Neural cell (in vitro differentiated cells): Measurements from ENCODE around the gene MYO1D. TPM values are rescaled to one million over a fixed set of nuclear protein-coding genes. Genes with fewer than 3 reads are reported as not detected.

Experiments
- H2AFZ ChIP-seq: fragments of 200-600, 300-800 bp; sonication (generic), shearing (Covaris generic); 2 replicates; pipeline ENCODE4 v1.6.0; 2014; ENCODE audit warnings: low read depth, mild to moderate bottlenecking, antibody characterized with exemption, low read length, moderate library complexity
- H3F3A ChIP-seq: fragments of 200-600 bp; shearing (Covaris generic); 2 replicates; pipeline ENCODE4 v1.6.1; 2016; ENCODE audit warnings: mild to moderate bottlenecking, moderate library complexity, mixed read lengths, antibody characterized with exemption, low read length; ENCODE audit not compliant: insufficient read depth, poor library complexity, severe bottlenecking
- H3K27ac ChIP-seq: fragments of 200-600, 300-800 bp; sonication (generic), shearing (Covaris generic); 2 replicates; pipeline ENCODE4 v1.5.1; 2014; ENCODE audit warnings: mild to moderate bottlenecking, low read length, moderate library complexity
- H3K27me3 ChIP-seq: fragments of 300-800, 200-600 bp; sonication (generic), shearing (Covaris generic); 2 replicates; pipeline ENCODE4 v1.6.0; 2014; ENCODE audit warnings: mild to moderate bottlenecking, low read depth, low read length, moderate library complexity; ENCODE audit not compliant: insufficient read depth
- H3K36me3 ChIP-seq: fragments of 300-800, 200-600 bp; sonication (generic), shearing (Covaris generic); 2 replicates; pipeline ENCODE4 v1.5.1; 2014; ENCODE audit warnings: mild to moderate bottlenecking, antibody characterized with exemption, low read length, moderate library complexity; ENCODE audit not compliant: insufficient read depth
- H3K4me2 ChIP-seq: fragments of 300-800, 200-600 bp; sonication (generic), shearing (Covaris generic); 2 replicates; pipeline ENCODE4 v1.6.0; 2014; ENCODE audit warnings: mild to moderate bottlenecking, low read length
- H3K4me3 ChIP-seq: fragments of 300-800, 200-600 bp; sonication (generic), shearing (Covaris generic); 2 replicates; pipeline ENCODE4 v1.5.1; 2014; ENCODE audit warnings: mild to moderate bottlenecking, low read length, moderate library complexity
- H3K79me2 ChIP-seq: fragments of 200-600 bp; shearing (Covaris generic); replicated peaks from 2 replicates; pipeline ENCODE4 v1.6.0; 2014; ENCODE audit warnings: mild to moderate bottlenecking, low read length, moderate library complexity; ENCODE audit not compliant: insufficient read depth
- H3K9ac ChIP-seq: fragments of 300-800, 200-600 bp; sonication (generic), shearing (Covaris generic); 2 replicates; pipeline ENCODE4 v1.6.1; 2016; ENCODE audit warnings: mild to moderate bottlenecking, low read length, mixed read lengths
- H3K9me2 ChIP-seq: fragments of 200-600 bp; shearing (Covaris generic); 2 replicates; pipeline ENCODE4 v1.6.1; 2016; ENCODE audit warnings: mild to moderate bottlenecking, low read length, mixed read lengths; ENCODE audit not compliant: insufficient read depth
- H3K9me3 ChIP-seq: fragments of 200-600, 300-800 bp; sonication (generic), shearing (Covaris generic); 2 replicates; pipeline ENCODE4 v1.6.1; 2016; ENCODE audit warnings: mild to moderate bottlenecking, mixed run types, low read length, moderate library complexity, mixed read lengths
- H4K20me1 ChIP-seq: fragments of 200-600 bp; shearing (Covaris generic); 2 replicates; pipeline ENCODE4 v1.6.1; 2016; ENCODE audit warnings: mild to moderate bottlenecking, mixed run types; ENCODE audit not compliant: insufficient read depth
- CTCF ChIP-seq: fragments of 450-650 bp; IDR thresholded peaks from 2 replicates; pipeline ENCODE4 v1.5.1; 2014; ENCODE audit warnings: antibody characterized with exemption, mild to moderate bottlenecking, moderate library complexity; ENCODE audit not compliant: poor library complexity, severe bottlenecking
- EP300 ChIP-seq: fragments of 450-650 bp; conservative IDR thresholded peaks from 2 replicates; pipeline ENCODE4 v1.6.1; 2014; ENCODE audit warnings: antibody characterized with exemption, mild to moderate bottlenecking, moderate library complexity; ENCODE audit not compliant: poor library complexity, severe bottlenecking
- EZH2 ChIP-seq: fragments of 200-600, 300-800 bp; shearing (Covaris generic), sonication (generic); IDR thresholded peaks from 2 replicates; pipeline ENCODE4 v1.6.1; 2014; ENCODE audit warnings: antibody characterized with exemption, low read length, borderline replicate concordance, mild to moderate bottlenecking; ENCODE audit not compliant: insufficient read depth, poor library complexity, severe bottlenecking
- MXI1 ChIP-seq: fragments of 450-650 bp; conservative IDR thresholded peaks from 2 replicates; pipeline ENCODE4 v1.6.1; 2014; ENCODE audit warnings: antibody characterized with exemption, mild to moderate bottlenecking; ENCODE audit not compliant: poor library complexity, severe bottlenecking
- POLR2AphosphoS5 ChIP-seq: IDR thresholded peaks from 2 replicates; pipeline ENCODE4 v1.6.1; 2012
- RAD21 ChIP-seq: fragments of 450-650 bp; conservative IDR thresholded peaks from 2 replicates; pipeline ENCODE4 v1.6.1; 2014; ENCODE audit warnings: antibody characterized with exemption, mild to moderate bottlenecking, moderate library complexity
- SMC3 ChIP-seq: fragments of 450-650 bp; conservative IDR thresholded peaks from 2 replicates; pipeline ENCODE4 v1.6.1; 2014; ENCODE audit warnings: antibody characterized with exemption, mild to moderate bottlenecking, moderate library complexity; ENCODE audit not compliant: poor library complexity
- TAF1 ChIP-seq: IDR thresholded peaks from 2 replicates; pipeline ENCODE4 v1.6.1; 2012; ENCODE audit warnings: low read depth
- polyA plus RNA-seq: library from polyadenylated mRNA; depleted of rRNA; stranded (reverse); fragments of >200 nt; gene quantifications from 2 replicates; pipeline ENCODE4 v1.2.3, GENCODE V29; 2014
- TF ChIP-seq, protein P1 (sequence below): IDR thresholded peaks from 2 replicates; pipeline ENCODE4 v1.6.1; 2012; ENCODE audit warnings: borderline replicate concordance

Gene MYO1D
- polyA plus RNA-seq, 1 donor from 2014 or later = 10.7 TPM

DNA sequence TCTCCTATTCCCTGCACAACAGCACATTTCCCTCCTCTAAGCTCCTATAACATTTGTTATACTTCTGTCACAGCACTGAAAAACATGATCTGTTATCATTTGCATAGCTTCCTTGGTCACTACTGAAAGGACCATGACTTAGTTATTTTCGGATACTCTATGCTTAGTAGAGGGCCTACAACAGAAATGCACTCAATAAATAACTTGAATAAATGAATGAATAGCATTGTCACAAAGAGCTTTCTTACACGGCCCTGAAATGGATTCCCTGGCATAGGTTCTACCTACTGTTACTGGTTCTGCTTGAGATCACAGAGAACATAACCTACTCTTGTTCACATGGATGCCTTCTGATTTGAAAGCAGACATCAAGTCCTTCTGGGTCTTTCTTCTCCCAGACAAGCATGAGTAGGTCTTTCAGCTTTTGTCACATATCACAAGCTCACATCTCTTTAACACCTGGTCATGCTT is 41.6 kb downstream of the MYO1D start:
- Histone ChIP-seq H3K9me2 (no peaks in the 10 kb centered on the region), H3K27ac (no peak overlapping the region), H3K79me2 (no peaks in the 10 kb centered on the region), H3K36me3 (no peaks in the 10 kb centered on the region), H2AFZ (no peak overlapping the region), H3F3A (no peaks in the 10 kb centered on the region), H3K9me3 (no peaks in the 10 kb centered on the region), H3K9ac (no peak overlapping the region), H3K27me3 (no peaks in the 10 kb centered on the region), H3K4me2 (no peak overlapping the region), H3K4me3 (no peak overlapping the region), H4K20me1 (no peaks in the 10 kb centered on the region)
- TF ChIP-seq EZH2 = no peak

- H3K27ac ChIP-seq = no peak overlapping the region
- H3K9me2 ChIP-seq = no peaks in the 10 kb centered on the region
- no peak overlapping the region for H2AFZ ChIP-seq
- H3K9ac ChIP-seq = no peak overlapping the region
- H4K20me1 ChIP-seq = no peaks in the 10 kb centered on the region
- H3K79me2 ChIP-seq = no peaks in the 10 kb centered on the region
- no peak overlapping the region for H3K4me3 ChIP-seq
- H3K36me3 ChIP-seq = no peaks in the 10 kb centered on the region
- no peaks in the 10 kb centered on the region for H3F3A ChIP-seq
- no peaks in the 10 kb centered on the region for H3K27me3 ChIP-seq
- TF ChIP-seq RAD21 (no peak), CTCF (no peak), SMC3 (no peak), EZH2 (no peak), TAF1 (no peak), EP300 (no peak), MXI1 (no peak), POLR2AphosphoS5 (no peak)
- TF ChIP-seq, protein P1, sequence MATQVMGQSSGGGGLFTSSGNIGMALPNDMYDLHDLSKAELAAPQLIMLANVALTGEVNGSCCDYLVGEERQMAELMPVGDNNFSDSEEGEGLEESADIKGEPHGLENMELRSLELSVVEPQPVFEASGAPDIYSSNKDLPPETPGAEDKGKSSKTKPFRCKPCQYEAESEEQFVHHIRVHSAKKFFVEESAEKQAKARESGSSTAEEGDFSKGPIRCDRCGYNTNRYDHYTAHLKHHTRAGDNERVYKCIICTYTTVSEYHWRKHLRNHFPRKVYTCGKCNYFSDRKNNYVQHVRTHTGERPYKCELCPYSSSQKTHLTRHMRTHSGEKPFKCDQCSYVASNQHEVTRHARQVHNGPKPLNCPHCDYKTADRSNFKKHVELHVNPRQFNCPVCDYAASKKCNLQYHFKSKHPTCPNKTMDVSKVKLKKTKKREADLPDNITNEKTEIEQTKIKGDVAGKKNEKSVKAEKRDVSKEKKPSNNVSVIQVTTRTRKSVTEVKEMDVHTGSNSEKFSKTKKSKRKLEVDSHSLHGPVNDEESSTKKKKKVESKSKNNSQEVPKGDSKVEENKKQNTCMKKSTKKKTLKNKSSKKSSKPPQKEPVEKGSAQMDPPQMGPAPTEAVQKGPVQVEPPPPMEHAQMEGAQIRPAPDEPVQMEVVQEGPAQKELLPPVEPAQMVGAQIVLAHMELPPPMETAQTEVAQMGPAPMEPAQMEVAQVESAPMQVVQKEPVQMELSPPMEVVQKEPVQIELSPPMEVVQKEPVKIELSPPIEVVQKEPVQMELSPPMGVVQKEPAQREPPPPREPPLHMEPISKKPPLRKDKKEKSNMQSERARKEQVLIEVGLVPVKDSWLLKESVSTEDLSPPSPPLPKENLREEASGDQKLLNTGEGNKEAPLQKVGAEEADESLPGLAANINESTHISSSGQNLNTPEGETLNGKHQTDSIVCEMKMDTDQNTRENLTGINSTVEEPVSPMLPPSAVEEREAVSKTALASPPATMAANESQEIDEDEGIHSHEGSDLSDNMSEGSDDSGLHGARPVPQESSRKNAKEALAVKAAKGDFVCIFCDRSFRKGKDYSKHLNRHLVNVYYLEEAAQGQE = no peak
- no peaks in the 10 kb centered on the region for H3K9me3 ChIP-seq
- no peak overlapping the region for H3K4me2 ChIP-seq
Measured at GRCh38 chr17:32834104-32834503, 42.8 kb downstream of the MYO1D start.

GRCh38 chr17:32833526-32833925 is 43.4 kb downstream of the MYO1D start:
- no peaks in the 10 kb centered on the region for H3F3A ChIP-seq

More at GRCh38 chr17:32833526-32833925, 43.4 kb downstream of the MYO1D start:
- Histone ChIP-seq H3K79me2 (no peaks in the 10 kb centered on the region), H3K4me2 (no peak overlapping the region), H3K27ac (no peak overlapping the region), H2AFZ (no peak overlapping the region), H3K9me3 (no peaks in the 10 kb centered on the region), H3K4me3 (no peak overlapping the region), H3K36me3 (no peaks in the 10 kb centered on the region), H4K20me1 (no peaks in the 10 kb centered on the region), H3K27me3 (no peaks in the 10 kb centered on the region), H3K9me2 (no peaks in the 10 kb centered on the region), H3K9ac (no peak overlapping the region)
- TF ChIP-seq RAD21 (no peak), EP300 (no peak), MXI1 (no peak), EZH2 (no peak), POLR2AphosphoS5 (no peak), CTCF (no peak), TAF1 (no peak), SMC3 (no peak)
- TF ChIP-seq, protein P1 = no peak
